Nephron progenitor cell (in vitro differentiated cells): Measurements from ENCODE around the gene ASB13.

ENCODE experiments used
- DNase-seq: peaks from one replicate; pipeline ENCODE4 v3.0.0; 2021
- H3K27ac Mint-ChIP-seq: 2 replicates; pipeline ENCODE4 v1.8.0; 2021; ENCODE audit warnings: mild to moderate bottlenecking, moderate library complexity, mixed read lengths
- H3K27me3 Mint-ChIP-seq: 2 replicates; pipeline ENCODE4 v1.8.0; 2021; ENCODE audit warnings: mild to moderate bottlenecking, low read depth, mixed read lengths; ENCODE audit not compliant: poor library complexity
- H3K36me3 Mint-ChIP-seq: 2 replicates; pipeline ENCODE4 v1.8.0; 2021; ENCODE audit warnings: low read depth, mixed read lengths
- H3K4me1 Mint-ChIP-seq: 2 replicates; pipeline ENCODE4 v1.8.0; 2021; ENCODE audit warnings: mixed read lengths
- H3K4me3 Mint-ChIP-seq: 2 replicates; pipeline ENCODE4 v1.8.0; 2021; ENCODE audit warnings: mild to moderate bottlenecking, moderate library complexity, mixed read lengths
- H3K9me3 Mint-ChIP-seq: 2 replicates; pipeline ENCODE4 v1.8.0; 2021; ENCODE audit warnings: mild to moderate bottlenecking, moderate library complexity, mixed read lengths
- TF ChIP-seq, protein P1 (sequence below): fragments of 200-600 bp; sonication (generic); IDR thresholded peaks from 2 replicates; pipeline ENCODE4 v1.5.0; 2021; ENCODE audit warnings: antibody characterized with exemption

ASB13 gene

GRCh38 chr10:5641501-5641900 lies 24.9 kb downstream of the ASB13 start:
- Mint-ChIP-seq H3K9me3 (no peaks in the 10 kb centered on the region), H3K4me1 (peaks cover 28% of the 10 kb centered on the region), H3K36me3 (peaks cover 54% of the 10 kb centered on the region), H3K4me3 (no peak overlapping the region), H3K27me3 (no peaks in the 10 kb centered on the region), H3K27ac (no peak overlapping the region)
- DNase-seq: no peak
- TF ChIP-seq, protein P1, sequence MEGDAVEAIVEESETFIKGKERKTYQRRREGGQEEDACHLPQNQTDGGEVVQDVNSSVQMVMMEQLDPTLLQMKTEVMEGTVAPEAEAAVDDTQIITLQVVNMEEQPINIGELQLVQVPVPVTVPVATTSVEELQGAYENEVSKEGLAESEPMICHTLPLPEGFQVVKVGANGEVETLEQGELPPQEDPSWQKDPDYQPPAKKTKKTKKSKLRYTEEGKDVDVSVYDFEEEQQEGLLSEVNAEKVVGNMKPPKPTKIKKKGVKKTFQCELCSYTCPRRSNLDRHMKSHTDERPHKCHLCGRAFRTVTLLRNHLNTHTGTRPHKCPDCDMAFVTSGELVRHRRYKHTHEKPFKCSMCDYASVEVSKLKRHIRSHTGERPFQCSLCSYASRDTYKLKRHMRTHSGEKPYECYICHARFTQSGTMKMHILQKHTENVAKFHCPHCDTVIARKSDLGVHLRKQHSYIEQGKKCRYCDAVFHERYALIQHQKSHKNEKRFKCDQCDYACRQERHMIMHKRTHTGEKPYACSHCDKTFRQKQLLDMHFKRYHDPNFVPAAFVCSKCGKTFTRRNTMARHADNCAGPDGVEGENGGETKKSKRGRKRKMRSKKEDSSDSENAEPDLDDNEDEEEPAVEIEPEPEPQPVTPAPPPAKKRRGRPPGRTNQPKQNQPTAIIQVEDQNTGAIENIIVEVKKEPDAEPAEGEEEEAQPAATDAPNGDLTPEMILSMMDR: no peak

DNA sequence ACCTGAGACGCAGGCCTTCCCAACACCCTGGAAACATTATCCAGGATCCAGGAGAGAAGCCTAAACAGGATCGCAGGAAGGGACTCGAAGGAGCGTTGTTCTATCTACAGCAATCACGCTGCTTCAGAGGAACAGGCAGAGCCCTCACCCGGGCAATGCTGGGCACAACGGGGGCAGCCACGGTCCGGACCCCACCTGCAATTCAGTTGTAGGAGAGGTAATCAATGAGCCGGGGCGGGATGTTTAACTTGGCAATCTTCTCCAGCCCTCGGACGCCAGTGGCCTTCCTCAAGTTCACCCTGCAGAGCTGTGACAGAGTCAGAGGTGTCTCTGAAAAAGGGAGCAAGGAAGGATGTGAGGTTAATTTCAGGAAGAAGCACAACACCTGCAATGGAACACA lies 25.9 kb downstream of the ASB13 start:
- TF ChIP-seq, protein P1: no peak
- Mint-ChIP-seq H3K4me1 (peaks cover 20% of the 10 kb centered on the region), H3K4me3 (no peak overlapping the region), H3K27me3 (no peaks in the 10 kb centered on the region), H3K36me3 (peaks cover 50% of the 10 kb centered on the region), H3K9me3 (no peaks in the 10 kb centered on the region), H3K27ac (no peak overlapping the region)
- DNase-seq: no peak

- H3K9me3 Mint-ChIP-seq: no peaks in the 10 kb centered on the region
- no peak for DNase-seq
- H3K4me1 Mint-ChIP-seq: peaks cover 17% of the 10 kb centered on the region
- TF ChIP-seq, protein P1: no peak
- peaks cover 48% of the 10 kb centered on the region for H3K36me3 Mint-ChIP-seq
- no peaks in the 10 kb centered on the region for H3K27me3 Mint-ChIP-seq
- H3K4me3 Mint-ChIP-seq: no peak overlapping the region
- no peak overlapping the region for H3K27ac Mint-ChIP-seq
These were observed 26.4 kb downstream of the ASB13 start for GRCh38 chr10:5640036-5640435.

DNA sequence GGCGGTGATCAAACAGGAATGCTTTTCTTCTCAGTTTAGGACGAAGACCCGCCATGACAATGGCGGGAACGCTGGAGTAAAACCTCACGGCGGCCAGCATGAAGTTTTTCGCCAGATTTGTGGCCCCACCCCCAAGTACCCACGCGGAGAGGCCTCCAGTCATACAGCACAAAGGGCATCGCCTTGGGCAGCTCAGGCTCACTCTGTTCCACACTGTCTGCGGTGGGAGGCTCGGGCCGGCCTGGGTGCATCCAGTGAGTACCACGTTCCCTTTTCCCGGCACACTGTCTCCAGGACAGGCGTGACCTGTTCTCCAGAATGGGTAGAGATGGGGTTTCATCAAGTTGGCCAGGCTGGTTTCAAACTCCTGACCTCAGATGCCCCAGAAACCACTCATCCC lies 27.3 kb downstream of the ASB13 start:
- Mint-ChIP-seq H3K4me3 (no peak overlapping the region), H3K27me3 (no peaks in the 10 kb centered on the region), H3K36me3 (peaks cover 42% of the 10 kb centered on the region), H3K4me1 (peaks cover 10% of the 10 kb centered on the region), H3K27ac (no peak overlapping the region), H3K9me3 (no peaks in the 10 kb centered on the region)
- TF ChIP-seq, protein P1: no peak
- DNase-seq: no peak

DNA sequence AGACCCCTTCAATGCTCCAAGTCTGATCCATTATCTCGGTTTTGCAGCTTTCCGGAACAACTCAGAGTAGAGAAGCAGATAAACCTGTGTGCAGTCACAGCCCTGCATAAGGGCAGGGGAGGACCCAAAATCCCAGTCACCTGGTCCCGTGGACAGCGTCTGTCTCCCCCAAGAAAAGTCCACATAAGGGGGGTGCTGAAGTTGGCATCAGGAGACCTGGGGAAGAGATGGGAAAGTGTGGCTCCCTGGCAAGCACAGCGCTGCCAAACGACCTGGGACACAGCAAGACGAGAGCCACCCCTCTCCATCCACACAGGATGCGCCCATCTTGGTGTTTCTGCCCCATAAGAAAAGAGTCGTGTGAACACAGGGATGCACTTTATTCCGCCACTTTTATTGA lies 27.9 kb downstream of the ASB13 start:
- Mint-ChIP-seq H3K9me3 (no peaks in the 10 kb centered on the region), H3K4me3 (no peak overlapping the region), H3K27ac (no peak overlapping the region), H3K36me3 (peaks cover 36% of the 10 kb centered on the region), H3K4me1 (peaks cover 4% of the 10 kb centered on the region), H3K27me3 (no peaks in the 10 kb centered on the region)
- TF ChIP-seq, protein P1: no peak
- no peak for DNase-seq

GRCh38 chr10:5634918-5635317 lies 31.5 kb downstream of the ASB13 start:
- TF ChIP-seq, protein P1: no peak
- Mint-ChIP-seq H3K36me3 (peaks cover 15% of the 10 kb centered on the region), H3K27me3 (no peaks in the 10 kb centered on the region), H3K4me3 (no peak overlapping the region), H3K27ac (no peak overlapping the region), H3K4me1 (peaks cover 17% of the 10 kb centered on the region), H3K9me3 (no peaks in the 10 kb centered on the region)
- no peak for DNase-seq
